OCI-LY1 (cell line): ENCODE data around the gene TMEM175.

Experiments
- H2AFZ ChIP-seq: fragments of 200-600 bp; sonication (generic), shearing (Covaris generic); 2 replicates; pipeline ENCODE4 v1.6.0; 2014; ENCODE audit warnings: antibody characterized with exemption, mild to moderate bottlenecking, low read length
- H3F3A ChIP-seq: fragments of 200-600 bp; sonication (generic), shearing (Covaris generic); 2 replicates; pipeline ENCODE4 v1.6.0; 2014; ENCODE audit warnings: mild to moderate bottlenecking, antibody characterized with exemption, low read length, moderate library complexity; ENCODE audit not compliant: insufficient read depth
- H3K27ac ChIP-seq: fragments of 200-600 bp; sonication (generic); 2 replicates; pipeline ENCODE4 v1.5.1; 2014; ENCODE audit warnings: low read length, mixed run types, mild to moderate bottlenecking, low read depth; ENCODE audit not compliant: poor library complexity, severe bottlenecking
- H3K27me3 ChIP-seq: fragments of 200-600 bp; sonication (generic); 2 replicates; pipeline ENCODE4 v1.6.0; 2014; ENCODE audit warnings: antibody characterized with exemption, mild to moderate bottlenecking, low read length, moderate library complexity; ENCODE audit not compliant: insufficient read depth
- H3K36me3 ChIP-seq: fragments of 200-600 bp; sonication (generic); 2 replicates; pipeline ENCODE4 v1.6.1; 2014; ENCODE audit warnings: mild to moderate bottlenecking, antibody characterized with exemption, low read length, moderate library complexity, mixed read lengths; ENCODE audit not compliant: insufficient read depth
- H3K4me1 ChIP-seq: fragments of 200-600 bp; sonication (generic); 2 replicates; pipeline ENCODE4 v1.5.1; 2014; ENCODE audit warnings: mild to moderate bottlenecking, low read length, moderate library complexity; ENCODE audit not compliant: insufficient read depth, severe bottlenecking
- H3K4me2 ChIP-seq: fragments of 200-600 bp; sonication (generic), shearing (Covaris generic); 2 replicates; pipeline ENCODE4 v1.6.1; 2014; ENCODE audit warnings: low read length
- H3K4me3 ChIP-seq: fragments of 200-600 bp; sonication (generic); 2 replicates; pipeline ENCODE4 v1.5.1; 2014; ENCODE audit warnings: low read length, low read depth, mild to moderate bottlenecking, mixed read lengths; ENCODE audit not compliant: poor library complexity, severe bottlenecking
- H3K79me2 ChIP-seq: fragments of 200-600 bp; shearing (Covaris generic); 2 replicates; pipeline ENCODE4 v1.6.1; 2016; ENCODE audit warnings: mixed run types, low read length, mixed read lengths; ENCODE audit not compliant: insufficient read depth
- H3K9ac ChIP-seq: fragments of 200-600 bp; sonication (generic), shearing (Covaris generic); 2 replicates; pipeline ENCODE4 v1.6.1; 2014; ENCODE audit warnings: mild to moderate bottlenecking, low read length, mixed read lengths
- H3K9me2 ChIP-seq: fragments of 200-600 bp; sonication (generic), shearing (Covaris generic); 2 replicates; pipeline ENCODE4 v1.6.1; 2014; ENCODE audit warnings: low read depth, mild to moderate bottlenecking, low read length, mixed read lengths
- H3K9me3 ChIP-seq: fragments of 200-600 bp; shearing (Covaris generic); 2 replicates; pipeline ENCODE4 v1.6.1; 2014; ENCODE audit warnings: low read length, mixed read lengths
- H4K20me1 ChIP-seq: fragments of 200-600 bp; sonication (generic), shearing (Covaris generic); 2 replicates; pipeline ENCODE4 v1.6.0; 2016; ENCODE audit warnings: mild to moderate bottlenecking, low read length; ENCODE audit not compliant: insufficient read depth
- EZH2 ChIP-seq: fragments of 200-600 bp; sonication (generic), shearing (Covaris generic); IDR thresholded peaks from 2 replicates; pipeline ENCODE4 v1.8.0; 2017; ENCODE audit warnings: borderline replicate concordance, mixed run types, mild to moderate bottlenecking, antibody characterized with exemption, low read length, moderate library complexity, mixed read lengths
- TF ChIP-seq, protein P1 (sequence below): fragments of 200-600 bp; sonication (generic), shearing (Covaris generic); IDR thresholded peaks from 2 replicates; pipeline ENCODE4 v1.5.1; 2017; ENCODE audit warnings: mild to moderate bottlenecking, antibody characterized with exemption, low read length, moderate library complexity, mixed read lengths

TMEM175 gene

DNA sequence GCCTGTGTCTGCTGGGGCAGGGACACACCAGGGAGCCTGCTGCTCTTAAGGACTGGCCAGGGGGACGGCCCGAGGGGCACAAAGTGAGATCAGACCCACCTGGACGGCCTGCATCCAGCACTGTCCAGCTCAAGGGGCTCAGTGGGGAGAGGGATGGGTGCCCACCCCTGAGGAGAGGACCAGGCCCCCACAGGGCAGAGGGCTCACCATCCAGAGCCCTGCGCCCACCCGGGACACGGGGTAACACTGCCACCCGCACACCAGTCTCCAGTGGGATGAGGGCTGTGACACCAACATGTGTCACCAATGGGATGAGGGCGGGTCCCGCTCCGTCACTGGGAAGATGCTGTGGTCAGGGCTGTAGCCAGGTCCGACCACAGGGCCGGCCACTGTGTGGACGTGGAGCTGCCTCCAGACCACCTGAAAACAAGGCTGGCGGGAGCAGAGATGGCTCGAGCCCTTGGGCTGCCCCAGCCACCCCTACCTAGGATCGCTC is 27.9 kb downstream of the TMEM175 start:
- H3K9ac ChIP-seq = no peak overlapping the region
- no peak overlapping the region for H3K27ac ChIP-seq
- no peaks in the 10 kb centered on the region for H3F3A ChIP-seq
- H3K4me1 ChIP-seq = peaks cover 3% of the 10 kb centered on the region
- no peaks in the 10 kb centered on the region for H3K9me3 ChIP-seq
- no peak overlapping the region for H2AFZ ChIP-seq
- no peaks in the 10 kb centered on the region for H4K20me1 ChIP-seq
- no peak for TF ChIP-seq EZH2
- TF ChIP-seq, protein P1, sequence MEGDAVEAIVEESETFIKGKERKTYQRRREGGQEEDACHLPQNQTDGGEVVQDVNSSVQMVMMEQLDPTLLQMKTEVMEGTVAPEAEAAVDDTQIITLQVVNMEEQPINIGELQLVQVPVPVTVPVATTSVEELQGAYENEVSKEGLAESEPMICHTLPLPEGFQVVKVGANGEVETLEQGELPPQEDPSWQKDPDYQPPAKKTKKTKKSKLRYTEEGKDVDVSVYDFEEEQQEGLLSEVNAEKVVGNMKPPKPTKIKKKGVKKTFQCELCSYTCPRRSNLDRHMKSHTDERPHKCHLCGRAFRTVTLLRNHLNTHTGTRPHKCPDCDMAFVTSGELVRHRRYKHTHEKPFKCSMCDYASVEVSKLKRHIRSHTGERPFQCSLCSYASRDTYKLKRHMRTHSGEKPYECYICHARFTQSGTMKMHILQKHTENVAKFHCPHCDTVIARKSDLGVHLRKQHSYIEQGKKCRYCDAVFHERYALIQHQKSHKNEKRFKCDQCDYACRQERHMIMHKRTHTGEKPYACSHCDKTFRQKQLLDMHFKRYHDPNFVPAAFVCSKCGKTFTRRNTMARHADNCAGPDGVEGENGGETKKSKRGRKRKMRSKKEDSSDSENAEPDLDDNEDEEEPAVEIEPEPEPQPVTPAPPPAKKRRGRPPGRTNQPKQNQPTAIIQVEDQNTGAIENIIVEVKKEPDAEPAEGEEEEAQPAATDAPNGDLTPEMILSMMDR = no peak
- H3K4me2 ChIP-seq = no peak overlapping the region
- H3K4me3 ChIP-seq = no peak overlapping the region
- no peaks in the 10 kb centered on the region for H3K36me3 ChIP-seq
- no peaks in the 10 kb centered on the region for H3K9me2 ChIP-seq
- no peaks in the 10 kb centered on the region for H3K79me2 ChIP-seq
- H3K27me3 ChIP-seq = no peaks in the 10 kb centered on the region

DNA sequence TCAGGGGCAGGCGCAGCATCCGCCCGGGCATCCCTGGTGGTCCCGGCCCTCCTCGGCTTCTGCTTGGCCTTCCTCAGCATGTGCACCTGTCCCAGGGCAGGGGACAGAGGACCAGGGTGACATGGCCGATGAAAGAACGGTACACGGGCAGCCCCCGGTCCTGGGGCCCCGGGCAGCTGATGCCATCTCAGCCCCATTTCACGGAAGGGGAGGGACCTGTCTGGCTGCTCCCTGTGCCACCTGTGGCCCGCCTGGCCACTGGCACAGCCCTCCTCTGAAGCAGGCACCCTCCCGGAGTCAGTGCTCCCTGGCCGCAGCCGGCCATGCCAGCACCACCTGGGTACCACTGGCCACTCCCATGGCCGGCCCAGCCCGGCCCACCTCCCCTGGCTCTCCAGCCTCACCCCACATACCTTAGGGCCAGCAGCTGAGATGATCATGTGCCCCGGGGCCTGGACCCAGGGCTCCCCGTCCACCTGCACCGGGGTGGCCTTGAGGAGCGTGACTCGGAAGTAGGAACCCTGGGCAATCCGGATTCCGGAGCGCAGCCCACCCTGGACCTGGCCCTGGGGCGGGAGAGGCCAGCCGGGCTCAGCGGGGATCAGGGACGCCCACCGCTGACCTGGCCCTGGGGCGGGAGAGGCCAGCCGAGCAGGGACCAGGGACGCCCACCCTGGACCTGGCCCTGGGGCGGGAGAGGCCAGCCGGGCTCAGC is 28.5 kb downstream of the TMEM175 start:
- Histone ChIP-seq H3K9me2 (no peaks in the 10 kb centered on the region), H3K4me2 (no peak overlapping the region), H4K20me1 (no peaks in the 10 kb centered on the region), H3K36me3 (no peaks in the 10 kb centered on the region), H3K27ac (no peak overlapping the region), H3K9ac (no peak overlapping the region), H3K4me3 (no peak overlapping the region), H3K9me3 (no peaks in the 10 kb centered on the region), H3K79me2 (no peaks in the 10 kb centered on the region), H2AFZ (no peak overlapping the region), H3K4me1 (peaks cover 3% of the 10 kb centered on the region), H3F3A (no peaks in the 10 kb centered on the region), H3K27me3 (no peaks in the 10 kb centered on the region)
- TF ChIP-seq EZH2 = no peak
- TF ChIP-seq, protein P1 = no peak

DNA sequence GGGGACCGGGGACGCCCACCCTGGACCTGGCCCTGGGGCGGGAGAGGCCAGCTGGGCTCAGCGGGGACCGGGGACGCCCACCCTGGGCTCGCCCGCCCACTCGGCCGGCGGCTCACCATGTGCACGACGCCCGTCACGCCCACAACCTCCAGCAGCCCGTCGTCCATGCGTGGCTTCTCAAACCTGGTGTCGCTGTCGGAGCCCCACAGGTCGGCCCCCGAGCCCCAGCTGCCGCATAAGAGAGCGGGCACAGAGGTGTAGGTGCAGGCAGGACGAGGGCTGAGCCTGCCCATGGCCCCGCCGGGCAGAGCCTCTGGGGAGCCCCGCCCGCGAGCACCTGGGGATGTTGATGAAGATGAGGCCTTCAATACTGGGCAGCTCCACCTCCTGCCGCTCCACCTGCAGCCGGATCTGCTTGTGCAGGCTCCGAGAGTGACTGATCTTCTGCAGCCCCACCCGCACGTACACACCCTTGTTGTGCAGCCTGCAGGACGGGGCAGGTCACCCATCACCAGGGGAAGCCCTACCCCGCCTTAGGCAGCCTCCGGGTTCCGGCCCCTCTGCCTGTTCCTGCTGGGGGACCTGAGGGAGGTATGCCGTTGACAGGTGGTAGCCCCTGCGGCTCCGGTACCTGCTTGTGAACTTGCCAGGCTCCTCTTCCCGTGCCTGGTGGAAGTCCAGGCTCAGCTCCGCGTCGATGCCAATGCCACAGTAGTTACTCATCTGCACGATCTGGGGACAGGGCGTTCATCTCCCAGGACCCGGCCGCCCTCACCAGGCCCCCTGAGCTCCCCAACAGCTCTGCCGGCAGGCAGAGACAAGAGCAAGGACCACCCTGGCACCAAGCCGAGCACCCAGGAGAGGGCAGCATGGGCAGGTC is 29.3 kb downstream of the TMEM175 start:
- H3K9me2 ChIP-seq = no peaks in the 10 kb centered on the region
- no peak overlapping the region for H3K27ac ChIP-seq
- no peak overlapping the region for H3K9ac ChIP-seq
- TF ChIP-seq, protein P1 = no peak
- no peak for TF ChIP-seq EZH2
- H3K4me1 ChIP-seq = peaks cover 3% of the 10 kb centered on the region
- no peaks in the 10 kb centered on the region for H3K36me3 ChIP-seq
- no peaks in the 10 kb centered on the region for H3F3A ChIP-seq
- no peaks in the 10 kb centered on the region for H3K27me3 ChIP-seq
- H3K9me3 ChIP-seq = no peaks in the 10 kb centered on the region
- no peak overlapping the region for H2AFZ ChIP-seq
- H4K20me1 ChIP-seq = no peaks in the 10 kb centered on the region
- H3K4me3 ChIP-seq = no peak overlapping the region
- no peaks in the 10 kb centered on the region for H3K79me2 ChIP-seq
- no peak overlapping the region for H3K4me2 ChIP-seq
